ENCODE data around the gene PKP2. TPM values are rescaled to one million over a fixed set of nuclear protein-coding genes. Genes with fewer than 3 reads are reported as not detected.
A peak's percentile ranks its signal among the peaks of the same experiment; 100 is the strongest.

The PKP2 gene
- total RNA-seq, 6 experiments from 2014 or later: 17.2 to 54.7 (median 23.8) TPM

- DNase-seq (no peak), ATAC-seq (no peak)
- H3K36me3 ChIP-seq: no peaks in the 10 kb centered on the region
- no peaks in the 10 kb centered on the region for H3K27me3 ChIP-seq
- H3K9me3 ChIP-seq: no peaks in the 10 kb centered on the region
- WGBS (ENCODE audit: insufficient coverage, low coverage, low lambda C conversion rate, missing lambda C conversion rate): 86% methylated on average over 4 of the region's 4 CpGs
- TF ChIP-seq CTCF (IDR thresholded peaks at IDR 0.05) (no peak), POLR2A (IDR thresholded peaks at IDR 0.05) (no peak)
- H3K4me1 ChIP-seq: no peaks in the 10 kb centered on the region
- no peak overlapping the region for H3K27ac ChIP-seq
- H3K4me3 ChIP-seq: no peak overlapping the region
- intact Hi-C loops (cut with DNase I): no loop called here
These were observed 130.7 kb downstream of the PKP2 start for GRCh38 chr12:32765906-32766305.

GRCh38 chr12:32761716-32762115, 134.9 kb downstream of the PKP2 start:
- Histone ChIP-seq H3K27me3 (no peaks in the 10 kb centered on the region), H3K36me3 (no peaks in the 10 kb centered on the region), H3K9me3 (no peaks in the 10 kb centered on the region), H3K4me1 (no peaks in the 10 kb centered on the region), H3K4me3 (no peak overlapping the region), H3K27ac (no peak overlapping the region)
- TF ChIP-seq POLR2A (IDR thresholded peaks at IDR 0.05) (no peak), CTCF (IDR thresholded peaks at IDR 0.05) (no peak)
- DNase-seq: no peak
- ATAC-seq: no peak
- 13% methylated on average over 1 of the region's 1 CpG for WGBS (ENCODE audit: insufficient coverage, low coverage, low lambda C conversion rate, missing lambda C conversion rate)
- intact Hi-C loops (cut with DNase I): no loop called here

- H3K36me3 ChIP-seq: peaks cover 0 to 19% (median 0%) of the 10 kb centered on the region in 4 donors
- H3K4me1 ChIP-seq: peaks cover 0 to 10% (median 3%) of the 10 kb centered on the region in 4 donors
- no peak overlapping the region for H3K4me3 ChIP-seq
- DNase-seq (no peak), ATAC-seq (no peak)
- H3K27ac ChIP-seq: no peak overlapping the region
- 72% methylated on average over 2 of the region's 3 CpGs for WGBS (ENCODE audit: insufficient coverage, low coverage, low lambda C conversion rate, missing lambda C conversion rate)
- TF ChIP-seq POLR2A (IDR thresholded peaks at IDR 0.05) (no peak), CTCF (IDR thresholded peaks at IDR 0.05) (no peak)
- H3K27me3 ChIP-seq: no peaks in the 10 kb centered on the region
- intact Hi-C loops (cut with DNase I): loop anchor here in 1 of 2 donors (5.0 kb wide), 1 partner anchor 165 kb away; no protein-coding TSS in a partner anchor
- H3K9me3 ChIP-seq: no peaks in the 10 kb centered on the region
These were observed 139.4 kb downstream of the PKP2 start for GRCh38 chr12:32757157-32757556.

- TF ChIP-seq POLR2A (IDR thresholded peaks at IDR 0.05): no peak
- TF ChIP-seq CTCF (IDR thresholded peaks at IDR 0.05): no peak
- ATAC-seq (no peak), DNase-seq (no peak)
- Histone ChIP-seq H3K27ac (no peak overlapping the region), H3K36me3 (peaks cover 0 to 24% (median 3%) of the 10 kb centered on the region in 4 donors), H3K4me3 (peak overlapping the region in 1 of 3 donors; percentile 88), H3K4me1 (peaks cover 0 to 10% (median 3%) of the 10 kb centered on the region in 4 donors), H3K9me3 (no peaks in the 10 kb centered on the region), H3K27me3 (no peaks in the 10 kb centered on the region)
- 40% methylated on average over 7 of the region's 8 CpGs for WGBS (ENCODE audit: insufficient coverage, low coverage, low lambda C conversion rate, missing lambda C conversion rate)
- intact Hi-C loops (cut with DNase I): loop anchor here in 1 of 2 donors (5.0 kb wide), 1 partner anchor 166 kb away; no protein-coding TSS in a partner anchor
These were observed 140.0 kb downstream of the PKP2 start for GRCh38 chr12:32756476-32757066.
